Endometrial microvascular endothelial cells (primary cell): ENCODE data around the gene NTHL1. TPM values are rescaled to one million over a fixed set of nuclear protein-coding genes. Genes with fewer than 3 reads are reported as not detected.

ENCODE experiments used
- in situ Hi-C: cut with HindIII; loops from 2 replicates; pipeline ENCODE4 v1.10.0; 2017; ENCODE audit warnings: low sequenced_read_pairs, low pct_unique_long_range_greater_than_20kb; ENCODE audit errors: inconsistent ontology term
- total RNA-seq: library from RNA; depleted of rRNA; stranded (reverse); fragments of >200 nt; gene quantifications from one replicate; pipeline ENCODE4 v1.2.3, GENCODE V29; 2015; ENCODE audit errors: inconsistent ontology term

Gene NTHL1
- 38.8 TPM for total RNA-seq

GRCh38 chr16:2047330-2048115 is at the start of gene NTHL1, which contains the start of gene TSC2:
TSS of gene NTHL1 (minus strand) at chr16:2047834. CDS start at chr16:2047823, 11 bp downstream.
TSS of gene TSC2 (plus strand) at chr16:2047985. CDS start at chr16:2048616, 631 bp downstream.
- in situ Hi-C loops = loop anchor here (25.0 kb wide), 1 partner anchor 115 kb away; the partner anchor contains the start of gene TRAF7

- in situ Hi-C loops = no loop called here
Measured at GRCh38 chr16:2096853-2097595, 49.4 kb upstream of the NTHL1 start.

- in situ Hi-C loops = no loop called here
Measured at GRCh38 chr16:2095918-2096582, 48.4 kb upstream of the NTHL1 start.

GRCh38 chr16:2095315-2095853 is 47.8 kb upstream of the NTHL1 start:
- in situ Hi-C loops = no loop called here

GRCh38 chr16:2093793-2094192 is 46.2 kb upstream of the NTHL1 start:
- in situ Hi-C loops = no loop called here

- in situ Hi-C loops = no loop called here
Measured at GRCh38 chr16:2092866-2093265, 45.2 kb upstream of the NTHL1 start.

- in situ Hi-C loops = no loop called here
Measured at GRCh38 chr16:2092256-2092620, 44.6 kb upstream of the NTHL1 start.

GRCh38 chr16:2091547-2092255 is 44.1 kb upstream of the NTHL1 start:
- in situ Hi-C loops = no loop called here

- in situ Hi-C loops = no loop called here
Measured at GRCh38 chr16:2090777-2091546, 43.3 kb upstream of the NTHL1 start.

GRCh38 chr16:2090481-2090776 is 42.8 kb upstream of the NTHL1 start:
- in situ Hi-C loops = no loop called here

GRCh38 chr16:2089706-2090480 is 42.3 kb upstream of the NTHL1 start:
- in situ Hi-C loops = no loop called here

GRCh38 chr16:2088759-2089358 is 41.2 kb upstream of the NTHL1 start:
- in situ Hi-C loops = no loop called here

- in situ Hi-C loops = no loop called here
Measured at GRCh38 chr16:2087748-2088631, 40.4 kb upstream of the NTHL1 start.

GRCh38 chr16:2086812-2087747 is 39.4 kb upstream of the NTHL1 start:
- in situ Hi-C loops = no loop called here

- in situ Hi-C loops = no loop called here
Measured at GRCh38 chr16:2086106-2086742, 38.6 kb upstream of the NTHL1 start.
